ENCODE results near the gene NCBP3.
A peak's percentile ranks its signal among the peaks of the same experiment; 100 is the strongest.

NCBP3 gene

DNA sequence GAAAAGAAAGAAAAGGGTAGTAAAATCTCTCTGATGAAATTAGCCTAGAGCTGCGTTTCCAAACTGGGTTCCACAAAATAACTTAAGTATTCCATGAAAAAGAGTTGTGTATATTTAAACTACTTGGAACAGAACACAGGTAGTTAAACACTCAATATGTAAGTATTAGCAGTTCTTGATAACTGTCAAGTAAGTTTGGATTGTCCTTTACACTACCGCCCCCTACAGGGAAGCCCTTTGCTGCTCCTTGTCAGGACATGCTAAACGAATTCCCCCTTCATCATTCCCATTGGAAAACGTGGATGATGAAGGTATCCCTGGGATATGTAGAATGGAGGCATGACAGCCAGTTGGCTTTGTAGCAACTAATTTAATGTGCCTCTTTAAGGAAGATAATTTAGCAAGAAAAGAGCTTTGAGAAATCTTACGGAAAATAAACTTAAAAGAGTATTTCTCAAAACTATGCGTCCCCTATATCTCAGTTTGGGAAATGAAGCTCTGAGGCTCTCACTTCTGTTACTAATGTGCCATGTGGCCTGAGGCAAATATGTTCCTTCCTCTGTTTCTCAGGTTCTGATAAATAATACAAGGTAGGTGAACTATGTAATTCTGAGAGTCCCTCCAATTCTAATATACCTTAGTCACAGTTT lies 18.8 kb downstream of the NCBP3 start:
- no peak overlapping the region for H3K4me3 ChIP-seq (replicated peaks in 1 of 2; ENCODE audit: low read depth in 2 of 2, low read length in 2 of 2)
- DNase-seq (ENCODE audit: low read depth in 2 of 2), result peak; percentile 81 to 85
- TF ChIP-seq, protein P1, sequence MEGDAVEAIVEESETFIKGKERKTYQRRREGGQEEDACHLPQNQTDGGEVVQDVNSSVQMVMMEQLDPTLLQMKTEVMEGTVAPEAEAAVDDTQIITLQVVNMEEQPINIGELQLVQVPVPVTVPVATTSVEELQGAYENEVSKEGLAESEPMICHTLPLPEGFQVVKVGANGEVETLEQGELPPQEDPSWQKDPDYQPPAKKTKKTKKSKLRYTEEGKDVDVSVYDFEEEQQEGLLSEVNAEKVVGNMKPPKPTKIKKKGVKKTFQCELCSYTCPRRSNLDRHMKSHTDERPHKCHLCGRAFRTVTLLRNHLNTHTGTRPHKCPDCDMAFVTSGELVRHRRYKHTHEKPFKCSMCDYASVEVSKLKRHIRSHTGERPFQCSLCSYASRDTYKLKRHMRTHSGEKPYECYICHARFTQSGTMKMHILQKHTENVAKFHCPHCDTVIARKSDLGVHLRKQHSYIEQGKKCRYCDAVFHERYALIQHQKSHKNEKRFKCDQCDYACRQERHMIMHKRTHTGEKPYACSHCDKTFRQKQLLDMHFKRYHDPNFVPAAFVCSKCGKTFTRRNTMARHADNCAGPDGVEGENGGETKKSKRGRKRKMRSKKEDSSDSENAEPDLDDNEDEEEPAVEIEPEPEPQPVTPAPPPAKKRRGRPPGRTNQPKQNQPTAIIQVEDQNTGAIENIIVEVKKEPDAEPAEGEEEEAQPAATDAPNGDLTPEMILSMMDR (IDR thresholded peaks at IDR 0.05; ENCODE audit: low read depth, low read length), result peak; percentile 86

DNA sequence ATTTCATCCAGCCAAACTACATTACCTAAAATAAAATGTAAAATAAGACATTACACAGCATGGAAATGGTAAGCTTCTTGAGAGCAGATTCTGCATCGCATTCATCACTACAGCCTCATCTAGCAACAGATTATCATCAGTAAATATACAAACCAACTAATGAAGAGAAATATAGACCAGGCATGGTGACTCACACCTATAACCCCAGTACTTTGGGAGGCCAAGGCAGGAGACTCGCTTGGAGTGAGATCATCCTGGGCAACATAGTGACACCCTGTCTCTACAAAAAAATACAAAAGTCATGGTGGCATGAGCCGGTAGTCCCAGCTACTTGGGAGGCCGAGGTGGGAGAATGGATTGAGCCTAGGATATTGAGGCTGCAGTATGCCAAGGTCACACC lies 19.9 kb downstream of the NCBP3 start:
- TF ChIP-seq, protein P1 (IDR thresholded peaks at IDR 0.05; ENCODE audit: low read depth, low read length), result no peak
- no peak for DNase-seq (ENCODE audit: low read depth in 2 of 2)
- H3K4me3 ChIP-seq (replicated peaks in 1 of 2; ENCODE audit: low read depth in 2 of 2, low read length in 2 of 2), result no peak overlapping the region

DNA sequence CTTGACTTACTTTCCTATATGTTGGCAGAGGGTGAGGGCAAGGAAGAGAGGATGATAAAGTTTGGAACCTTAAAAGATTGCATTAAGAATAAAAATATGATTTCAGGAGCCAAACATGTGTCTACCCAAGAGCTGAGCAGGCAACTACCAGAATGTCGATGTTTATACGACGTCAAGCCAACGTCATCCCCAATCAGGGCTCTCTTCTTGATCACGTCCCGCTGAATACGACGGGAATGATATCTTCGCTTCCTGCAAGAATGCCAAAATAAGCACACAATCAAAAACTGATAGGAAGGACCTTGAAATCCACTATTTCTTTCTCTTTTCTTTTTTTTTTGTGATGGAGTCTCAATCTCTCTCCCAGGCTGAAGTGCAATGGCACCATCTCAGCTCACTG lies 24.9 kb downstream of the NCBP3 start:
- TF ChIP-seq, protein P1 (IDR thresholded peaks at IDR 0.05; ENCODE audit: low read depth, low read length), result no peak
- DNase-seq (ENCODE audit: low read depth in 2 of 2), result no peak
- no peak overlapping the region for H3K4me3 ChIP-seq (replicated peaks in 1 of 2; ENCODE audit: low read depth in 2 of 2, low read length in 2 of 2)

DNA sequence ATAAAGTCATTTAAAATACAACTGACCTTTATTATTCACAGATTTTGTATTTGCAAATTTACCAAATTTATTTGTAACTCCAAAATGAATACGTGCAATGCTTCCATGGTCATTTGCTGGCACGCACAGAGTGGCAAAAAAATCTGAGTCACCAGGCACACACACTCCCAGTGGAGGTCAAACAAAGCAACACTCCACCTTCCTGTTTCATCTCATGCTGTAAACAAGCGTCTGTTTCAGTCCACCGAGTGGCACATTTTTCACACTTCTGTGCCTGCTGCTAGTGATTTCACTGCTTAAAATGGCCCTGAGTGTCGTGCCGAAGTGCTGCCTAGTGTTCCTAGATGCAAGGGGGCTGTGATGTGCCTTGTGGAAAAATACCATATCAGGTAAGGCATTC lies 27.3 kb downstream of the NCBP3 start:
- no peak overlapping the region for H3K4me3 ChIP-seq (replicated peaks in 1 of 2; ENCODE audit: low read depth in 2 of 2, low read length in 2 of 2)
- peak; percentile 17 to 37 for DNase-seq (ENCODE audit: low read depth in 2 of 2)
- TF ChIP-seq, protein P1 (IDR thresholded peaks at IDR 0.05; ENCODE audit: low read depth, low read length), result no peak

DNA sequence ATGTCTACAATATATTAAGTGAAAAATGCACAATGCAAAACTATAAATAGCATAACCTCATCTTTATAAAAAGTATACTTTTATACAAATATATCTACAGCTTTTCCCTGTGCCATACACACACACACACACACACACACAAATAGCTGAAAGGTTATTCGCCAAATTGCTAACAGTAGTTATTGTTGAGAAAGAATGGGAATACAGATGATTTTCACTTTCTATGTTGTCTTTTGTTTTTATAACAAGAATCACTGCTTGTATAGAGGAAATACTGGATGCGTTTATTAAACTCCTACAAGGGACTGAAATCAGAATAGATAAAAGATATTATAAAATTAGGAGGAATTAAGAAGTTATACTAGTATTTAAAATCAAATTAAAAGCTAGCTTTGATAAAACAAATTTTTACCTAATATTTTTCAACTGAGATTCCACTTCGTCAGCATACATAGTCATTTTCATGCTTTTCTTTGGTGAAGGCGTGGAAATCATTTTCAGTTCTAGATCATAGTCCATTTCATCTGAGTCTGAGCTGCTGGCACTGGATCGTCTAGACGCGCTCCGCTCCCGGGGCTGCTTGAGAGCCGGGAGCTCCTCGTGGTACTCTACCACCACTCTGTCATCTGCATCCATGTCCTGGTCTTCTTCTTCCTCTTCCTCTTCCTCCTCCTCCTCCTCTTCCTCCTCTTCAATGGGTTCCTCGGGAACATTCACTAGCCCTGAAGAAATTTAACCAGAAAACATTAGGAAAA lies 28.0 kb downstream of the NCBP3 start:
- DNase-seq (ENCODE audit: low read depth in 2 of 2), result no peak
- TF ChIP-seq, protein P1 (IDR thresholded peaks at IDR 0.05; ENCODE audit: low read depth, low read length), result no peak

DNA sequence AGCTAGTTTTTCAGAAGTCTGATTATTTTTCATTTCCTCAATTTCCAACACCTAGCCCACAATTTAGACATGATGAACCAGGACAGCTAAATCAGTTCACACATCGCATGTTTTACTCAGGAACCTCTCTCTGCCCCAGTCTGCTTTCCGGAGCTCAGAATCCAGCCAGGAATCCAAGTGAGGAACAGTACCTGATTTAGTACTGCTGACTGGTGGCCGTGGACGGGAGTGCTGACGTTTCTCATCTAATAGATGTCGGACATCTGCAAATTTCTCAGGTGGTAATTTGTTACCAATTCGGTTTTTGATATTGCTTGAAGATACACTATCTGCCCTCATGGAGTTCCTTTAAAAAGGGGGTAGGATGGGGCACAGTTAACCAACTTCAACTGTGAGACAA lies 30.1 kb downstream of the NCBP3 start:
- TF ChIP-seq, protein P1 (IDR thresholded peaks at IDR 0.05; ENCODE audit: low read depth, low read length), result no peak
- DNase-seq (ENCODE audit: low read depth in 2 of 2), result no peak
- no peak overlapping the region for H3K4me3 ChIP-seq (replicated peaks in 1 of 2; ENCODE audit: low read depth in 2 of 2, low read length in 2 of 2)

More for the DNA sequence above, 28.0 kb downstream of the NCBP3 start:
- no peak overlapping the region for H3K4me3 ChIP-seq (replicated peaks in 1 of 2; ENCODE audit: low read depth in 2 of 2, low read length in 2 of 2)
